Fibroblast of the aortic adventitia (primary cell): ENCODE measurements around the gene FBXO3. TPM values are rescaled to one million over a fixed set of nuclear protein-coding genes. Genes with fewer than 3 reads are reported as not detected.

Source experiments
- DNase-seq: peaks from one replicate; pipeline ENCODE4 v3.0.0-alpha.2; 2010; ENCODE audit warnings: low read depth
- H3K4me3 ChIP-seq: 2 replicates; pipeline ENCODE4 v1.5.1; 2011; ENCODE audit warnings: low read depth, mild to moderate bottlenecking, control low read depth, low read length, moderate library complexity
- total RNA-seq: library from RNA; depleted of rRNA; stranded (reverse); fragments of >200 nt; gene quantifications from 2 replicates; pipeline ENCODE4 v1.2.3, GENCODE V29; 2012; ENCODE audit warnings: low replicate concordance
- TF ChIP-seq, protein P1 (sequence below): IDR thresholded peaks from 2 replicates; pipeline ENCODE4 v1.5.1; 2011; ENCODE audit warnings: mild to moderate bottlenecking, low read length, control low read depth, inconsistent platforms; ENCODE audit not compliant: insufficient read depth

The FBXO3 gene
- total RNA-seq, 1 donor: 43.7 TPM

- no peak for DNase-seq
- no peak overlapping the region for H3K4me3 ChIP-seq
- TF ChIP-seq, protein P1, sequence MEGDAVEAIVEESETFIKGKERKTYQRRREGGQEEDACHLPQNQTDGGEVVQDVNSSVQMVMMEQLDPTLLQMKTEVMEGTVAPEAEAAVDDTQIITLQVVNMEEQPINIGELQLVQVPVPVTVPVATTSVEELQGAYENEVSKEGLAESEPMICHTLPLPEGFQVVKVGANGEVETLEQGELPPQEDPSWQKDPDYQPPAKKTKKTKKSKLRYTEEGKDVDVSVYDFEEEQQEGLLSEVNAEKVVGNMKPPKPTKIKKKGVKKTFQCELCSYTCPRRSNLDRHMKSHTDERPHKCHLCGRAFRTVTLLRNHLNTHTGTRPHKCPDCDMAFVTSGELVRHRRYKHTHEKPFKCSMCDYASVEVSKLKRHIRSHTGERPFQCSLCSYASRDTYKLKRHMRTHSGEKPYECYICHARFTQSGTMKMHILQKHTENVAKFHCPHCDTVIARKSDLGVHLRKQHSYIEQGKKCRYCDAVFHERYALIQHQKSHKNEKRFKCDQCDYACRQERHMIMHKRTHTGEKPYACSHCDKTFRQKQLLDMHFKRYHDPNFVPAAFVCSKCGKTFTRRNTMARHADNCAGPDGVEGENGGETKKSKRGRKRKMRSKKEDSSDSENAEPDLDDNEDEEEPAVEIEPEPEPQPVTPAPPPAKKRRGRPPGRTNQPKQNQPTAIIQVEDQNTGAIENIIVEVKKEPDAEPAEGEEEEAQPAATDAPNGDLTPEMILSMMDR: no peak
Measured at GRCh38 chr11:33698921-33699320, 75.4 kb downstream of the FBXO3 start.

DNA sequence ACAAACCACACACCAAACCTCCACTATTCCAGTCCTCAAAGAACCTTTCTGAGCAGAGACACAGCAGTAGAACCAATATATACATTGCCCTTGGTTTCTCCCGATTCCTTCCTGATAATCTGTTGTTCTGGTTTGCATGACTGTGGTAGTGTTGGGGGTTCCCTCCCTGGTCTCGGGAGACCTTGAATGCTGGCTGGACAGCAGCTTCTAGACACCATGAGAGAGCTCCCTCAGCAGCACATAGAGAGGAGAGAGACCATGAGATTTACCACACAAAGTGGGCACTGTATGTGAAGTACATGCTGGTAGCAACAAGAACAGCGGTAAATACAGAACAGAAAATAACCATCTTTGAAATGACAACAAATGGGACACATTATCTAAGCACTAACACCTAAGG, 76.3 kb downstream of the FBXO3 start:
- TF ChIP-seq, protein P1: no peak
- no peak for DNase-seq

DNA sequence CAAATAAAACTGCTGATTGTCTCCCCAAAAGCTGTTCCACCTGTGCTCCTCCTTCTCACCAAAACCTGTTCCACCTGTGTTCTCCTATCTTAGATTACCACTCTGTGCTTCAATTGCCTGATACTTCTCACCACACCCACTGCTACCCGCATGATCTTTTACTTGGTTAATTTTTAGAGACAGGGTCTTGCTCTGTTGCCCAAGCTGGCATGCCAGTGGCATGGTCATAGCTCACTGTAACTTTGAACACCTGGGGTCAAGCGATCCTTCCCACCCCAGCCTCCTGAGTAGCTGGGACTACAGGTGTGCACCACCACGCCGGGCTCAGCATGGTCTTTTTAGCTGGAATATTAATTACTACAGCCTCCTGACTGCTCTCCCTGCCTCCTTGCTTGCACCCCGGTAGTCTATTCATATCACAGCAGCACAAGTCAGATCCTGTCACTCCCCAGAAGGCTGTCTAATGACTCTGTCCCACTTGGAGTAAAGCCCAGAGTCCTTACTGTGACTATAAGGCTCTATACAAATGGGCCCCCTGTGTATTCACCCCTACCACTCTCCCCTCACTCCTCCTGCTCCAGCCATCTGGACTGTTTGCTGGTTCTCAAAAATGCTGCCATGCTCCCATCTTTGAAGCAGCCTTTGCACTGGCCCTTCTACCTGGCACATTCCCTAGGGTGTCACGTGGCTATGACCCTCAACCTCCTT, 77.2 kb downstream of the FBXO3 start:
- DNase-seq: no peak
- no peak overlapping the region for H3K4me3 ChIP-seq
- TF ChIP-seq, protein P1: no peak

More for the DNA sequence above, 76.3 kb downstream of the FBXO3 start:
- H3K4me3 ChIP-seq: no peak overlapping the region

- TF ChIP-seq, protein P1: no peak
- no peak overlapping the region for H3K4me3 ChIP-seq
- DNase-seq: no peak
Measured at GRCh38 chr11:33696411-33696810, 77.9 kb downstream of the FBXO3 start.

DNA sequence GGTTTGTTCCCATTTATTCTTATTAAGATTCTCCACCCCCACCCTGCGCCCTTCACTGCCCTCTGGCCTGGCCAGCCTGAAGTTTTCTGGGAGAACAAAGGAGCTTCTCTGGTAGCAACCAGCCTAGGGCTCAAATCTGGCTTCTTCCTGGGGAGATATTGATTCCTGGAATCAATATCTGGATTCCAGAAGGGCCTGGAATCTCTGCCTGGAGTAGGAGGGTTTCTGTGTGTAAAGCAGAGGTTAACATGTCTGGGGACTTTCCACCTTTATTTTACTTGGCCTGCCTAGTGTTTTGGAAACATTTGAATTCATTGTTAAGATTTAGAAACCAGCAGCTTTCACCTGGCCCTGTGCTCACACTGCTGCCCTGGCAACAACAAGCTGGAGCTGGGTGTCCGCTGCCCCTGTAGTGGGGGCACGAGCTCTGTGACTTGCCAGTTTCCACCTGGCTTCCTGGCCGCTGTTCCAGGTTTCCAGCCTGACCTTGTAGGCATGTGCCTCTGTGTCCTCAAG, 79.2 kb downstream of the FBXO3 start:
- no peak for DNase-seq
- H3K4me3 ChIP-seq: no peak overlapping the region
- TF ChIP-seq, protein P1: no peak

DNA sequence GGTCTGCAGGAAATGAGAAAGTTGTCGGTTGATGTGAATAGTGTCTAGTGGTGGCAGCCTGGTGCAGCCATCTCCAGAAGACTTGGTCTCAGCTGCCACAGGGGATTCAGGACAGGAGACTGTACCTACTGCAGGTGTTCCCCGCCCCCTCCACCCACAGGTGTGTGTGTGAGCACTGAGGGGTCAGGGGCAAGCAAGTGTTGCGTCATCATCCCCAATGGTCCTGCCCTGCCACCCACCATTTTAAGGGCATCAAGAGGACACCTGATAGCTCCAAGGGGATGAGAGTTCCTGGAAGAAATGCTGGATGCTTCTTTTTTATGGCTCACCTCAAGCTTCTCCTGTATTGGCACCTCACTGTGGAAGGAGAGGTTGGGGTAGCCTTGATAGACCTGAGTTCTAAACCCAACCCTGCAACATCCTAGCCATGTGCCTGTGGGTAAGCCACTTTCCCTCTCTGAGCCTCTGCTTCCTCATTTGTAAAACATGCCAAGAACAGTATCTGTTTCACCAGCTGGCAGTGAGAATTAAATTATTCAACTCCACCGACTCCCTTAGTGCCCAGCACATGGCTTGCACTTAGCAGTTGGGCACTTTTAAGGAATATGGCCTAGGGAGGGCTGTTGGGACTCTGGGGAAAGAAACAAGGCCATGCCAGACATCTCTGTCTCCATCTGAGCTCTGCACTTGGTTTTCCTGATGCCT, 79.8 kb downstream of the FBXO3 start:
- H3K4me3 ChIP-seq: no peak overlapping the region
- DNase-seq: no peak
- TF ChIP-seq, protein P1: no peak
